Measurements from ENCODE around the gene HIPK3. TPM values are rescaled to one million over a fixed set of nuclear protein-coding genes. Genes with fewer than 3 reads are reported as not detected.

The HIPK3 gene
- total RNA-seq, 2 donors from 2014 or later, result 31.6 to 33.2 TPM

DNA sequence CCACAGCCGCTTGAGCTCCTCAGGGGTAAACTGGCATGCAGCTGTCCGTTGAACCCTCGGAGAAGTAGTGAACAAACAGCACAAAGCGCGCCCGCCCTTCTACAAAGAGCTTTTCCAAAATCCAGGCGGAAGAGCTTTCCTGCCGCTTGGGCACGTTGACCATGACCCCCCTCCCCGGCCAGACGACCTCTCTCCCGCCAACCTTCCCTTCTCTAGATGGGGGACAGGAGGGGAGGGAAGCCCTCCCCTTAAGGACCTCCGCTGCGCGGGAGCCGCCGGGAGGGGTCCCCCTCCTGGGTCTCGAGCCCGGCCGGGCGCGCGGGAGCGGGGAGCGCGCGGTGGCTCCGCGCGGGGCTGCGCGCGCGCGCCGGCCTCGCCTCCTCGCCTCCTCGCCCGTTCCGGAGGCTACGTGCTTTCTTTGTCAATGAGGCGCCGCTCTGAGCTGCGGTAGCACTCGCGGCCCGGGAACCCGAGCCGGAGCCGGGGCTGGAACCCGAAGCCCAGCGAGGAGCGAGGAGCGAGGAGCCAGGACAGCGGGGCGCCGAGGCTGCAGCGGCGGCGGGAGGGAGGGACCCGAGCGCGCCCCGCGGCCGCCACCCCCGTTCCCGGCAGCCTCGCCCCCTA is 118.6 kb downstream of the HIPK3 start, which contains the start of gene KIAA1549L:
Gene KIAA1549L (plus strand): TSS at position 421 of the 624 bp plus-strand sequence.
- H3K36me3 ChIP-seq (ENCODE audit: control insufficient read depth, insufficient read depth, low read length), result no peaks in the 10 kb centered on the region
- no peak within 1 kb of the TSS for H3K27ac Mint-ChIP-seq
- no peak for TF ChIP-seq CTCF (conservative IDR thresholded peaks at IDR 0.05)
- peaks cover 14% of the 10 kb centered on the region for H3K4me1 Mint-ChIP-seq
- no peak within 1 kb of the TSS for H3K27ac ChIP-seq (ENCODE audit: low read depth, low read length)
- no peaks in the 10 kb centered on the region for H3K9me3 ChIP-seq (ENCODE audit: control insufficient read depth, low read length)
- H3K9ac ChIP-seq (ENCODE audit: extremely low read depth, low read length, poor library complexity, severe bottlenecking), result no peak within 1 kb of the TSS
- peaks cover 41% of the 10 kb centered on the region for H3K27me3 ChIP-seq (ENCODE audit: control insufficient read depth, insufficient read depth, low read length, poor library complexity, severe bottlenecking)
- H3K4me1 ChIP-seq (ENCODE audit: control insufficient read depth, insufficient read depth, low read length), result peaks cover 12% of the 10 kb centered on the region
- DNase-seq, result peak; percentile 82
- H3K36me3 Mint-ChIP-seq (ENCODE audit: low read depth), result no peaks in the 10 kb centered on the region
- H3K9me3 Mint-ChIP-seq, result no peaks in the 10 kb centered on the region
- H3K27me3 Mint-ChIP-seq (ENCODE audit: insufficient read depth), result peaks cover 62% of the 10 kb centered on the region
- peak within 1 kb of the TSS; percentile 55 for H3K4me3 Mint-ChIP-seq
- H3K4me3 ChIP-seq (ENCODE audit: low read length), result peak within 1 kb of the TSS; percentile 73
- 3 to 36% methylated on average over 4 to 69 of the region's 70 CpGs for WGBS, 2 experiments (ENCODE audit: insufficient coverage in 1 of 2, insufficient read length in 1 of 2)

DNA sequence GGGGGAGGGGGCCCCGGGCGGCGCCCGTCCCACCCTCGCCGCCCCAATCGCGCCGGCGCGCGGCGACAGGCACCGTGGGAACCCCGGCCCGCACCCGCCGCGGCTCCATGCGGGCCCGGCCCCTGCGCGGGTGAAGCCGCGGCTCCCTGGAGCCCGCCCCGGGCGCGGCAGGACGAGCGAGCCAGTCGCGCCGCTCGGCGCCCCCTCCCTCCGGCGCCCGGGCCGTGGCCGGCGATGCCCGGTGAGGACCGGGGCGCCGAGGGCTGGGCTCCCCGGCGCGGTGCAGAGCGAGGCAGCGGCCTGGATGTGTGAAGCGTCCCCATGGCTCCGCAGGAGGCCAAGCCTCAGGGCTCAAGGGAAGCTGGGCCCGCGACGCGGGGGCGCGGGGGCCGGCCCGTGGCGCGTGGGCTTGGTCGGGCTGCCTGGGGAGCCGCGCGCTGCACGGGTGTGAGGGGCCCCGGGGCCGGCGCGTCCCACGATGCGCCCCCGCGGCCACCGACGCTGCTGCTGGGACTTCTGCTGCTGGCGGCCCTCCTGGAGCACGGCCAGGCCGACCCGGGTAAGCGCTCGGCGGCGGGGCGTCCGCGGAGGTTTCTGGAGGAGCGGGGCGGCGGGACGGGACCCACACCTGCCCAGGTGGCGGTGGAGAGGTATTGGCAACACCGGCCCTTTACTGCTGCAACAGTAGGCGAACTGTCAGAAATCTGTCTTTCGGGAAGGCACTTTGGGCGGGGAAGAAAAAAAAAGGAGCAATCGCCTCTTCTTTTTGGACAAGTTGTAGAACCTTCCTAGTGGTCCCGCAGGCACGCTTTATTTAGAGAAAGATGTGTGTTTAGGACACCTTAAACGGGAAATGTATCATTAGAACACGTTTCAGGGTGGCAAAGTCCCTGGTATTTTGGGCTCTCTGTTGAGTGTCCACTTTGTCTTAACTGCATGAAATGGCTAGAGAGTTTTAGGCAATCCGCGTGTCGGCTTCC is 119.4 kb downstream of the HIPK3 start:
- peak; percentile 80 for DNase-seq
- Mint-ChIP-seq H3K27me3 (ENCODE audit: insufficient read depth) (peaks cover 62% of the 10 kb centered on the region), H3K9me3 (no peaks in the 10 kb centered on the region), H3K27ac (no peak overlapping the region), H3K4me1 (peaks cover 10% of the 10 kb centered on the region), H3K4me3 (peak overlapping the region; percentile 55), H3K36me3 (ENCODE audit: low read depth) (no peaks in the 10 kb centered on the region)
- Histone ChIP-seq H3K4me1 (ENCODE audit: control insufficient read depth, insufficient read depth, low read length) (peaks cover 12% of the 10 kb centered on the region), H3K9me3 (ENCODE audit: control insufficient read depth, low read length) (no peaks in the 10 kb centered on the region), H3K9ac (ENCODE audit: extremely low read depth, low read length, poor library complexity, severe bottlenecking) (no peak overlapping the region), H3K27ac (ENCODE audit: low read depth, low read length) (no peak overlapping the region), H3K36me3 (ENCODE audit: control insufficient read depth, insufficient read depth, low read length) (no peaks in the 10 kb centered on the region), H3K4me3 (ENCODE audit: low read length) (peak overlapping the region; percentile 73), H3K27me3 (ENCODE audit: control insufficient read depth, insufficient read depth, low read length, poor library complexity, severe bottlenecking) (peaks cover 41% of the 10 kb centered on the region)
- peak; percentile 15 for TF ChIP-seq CTCF (conservative IDR thresholded peaks at IDR 0.05)
- WGBS, 2 experiments (ENCODE audit: insufficient coverage in 1 of 2, insufficient read length in 1 of 2), result 3 to 18% methylated on average over 27 to 106 of the region's 106 CpGs

DNA sequence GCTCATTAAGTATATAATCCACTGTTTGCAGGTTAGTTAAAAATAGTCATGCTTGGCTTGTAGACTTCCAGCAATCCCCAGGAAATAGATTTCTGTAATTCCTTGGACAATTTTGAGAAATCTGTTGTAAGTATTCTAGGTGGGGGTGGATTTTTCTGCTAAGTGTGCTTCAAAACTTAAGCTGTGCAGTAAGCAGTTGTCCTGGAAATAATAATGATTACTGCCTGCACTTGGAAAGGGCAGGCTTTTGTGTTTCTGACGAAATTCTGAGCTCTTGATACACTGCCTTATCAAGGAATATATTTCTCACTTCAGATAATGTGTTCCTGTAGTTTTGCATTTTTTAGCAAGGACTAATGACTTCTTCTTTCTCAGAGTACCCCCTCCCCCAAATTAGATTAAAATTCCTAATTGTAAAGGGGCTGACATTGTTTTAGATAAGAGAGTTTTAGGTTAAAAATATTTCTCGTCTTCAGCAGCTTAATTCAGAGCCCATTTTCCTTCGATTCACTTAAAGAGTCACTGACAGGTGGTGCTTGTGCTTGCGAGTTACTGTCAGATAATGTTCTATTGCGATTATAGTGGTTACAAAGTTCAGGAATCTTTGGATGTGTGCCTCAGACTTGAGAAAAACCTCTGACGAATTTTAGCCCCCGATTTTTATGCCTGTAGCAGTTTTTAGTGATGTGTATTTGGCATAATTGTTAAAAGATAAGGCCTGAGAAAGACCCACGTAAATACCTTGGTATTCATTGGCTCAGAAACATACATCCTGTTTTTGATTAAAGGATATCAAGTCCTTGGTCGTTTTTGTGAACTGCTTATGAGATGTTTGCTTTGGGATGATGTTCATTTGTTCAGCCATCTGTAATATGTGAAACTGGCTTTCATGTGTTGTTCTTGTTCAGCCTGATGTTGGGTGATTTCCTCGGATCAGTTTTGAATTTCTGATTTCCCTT is 120.5 kb downstream of the HIPK3 start:
- no peak for TF ChIP-seq CTCF (conservative IDR thresholded peaks at IDR 0.05)
- no peaks in the 10 kb centered on the region for H3K9me3 Mint-ChIP-seq
- DNase-seq, result no peak
- H3K27me3 ChIP-seq (ENCODE audit: control insufficient read depth, insufficient read depth, low read length, poor library complexity, severe bottlenecking), result peaks cover 41% of the 10 kb centered on the region
- peak overlapping the region; percentile 72 for H3K4me3 ChIP-seq (ENCODE audit: low read length)
- no peak overlapping the region for H3K27ac ChIP-seq (ENCODE audit: low read depth, low read length)
- H3K4me3 Mint-ChIP-seq, result peak overlapping the region; percentile 46
- peaks cover 60% of the 10 kb centered on the region for H3K27me3 Mint-ChIP-seq (ENCODE audit: insufficient read depth)
- peaks cover 5% of the 10 kb centered on the region for H3K4me1 ChIP-seq (ENCODE audit: control insufficient read depth, insufficient read depth, low read length)
- H3K4me1 Mint-ChIP-seq, result peaks cover 5% of the 10 kb centered on the region
- H3K9me3 ChIP-seq (ENCODE audit: control insufficient read depth, low read length), result no peaks in the 10 kb centered on the region
- no peaks in the 10 kb centered on the region for H3K36me3 ChIP-seq (ENCODE audit: control insufficient read depth, insufficient read depth, low read length)
- no peak overlapping the region for H3K9ac ChIP-seq (ENCODE audit: extremely low read depth, low read length, poor library complexity, severe bottlenecking)
- no peaks in the 10 kb centered on the region for H3K36me3 Mint-ChIP-seq (ENCODE audit: low read depth)
- no peak overlapping the region for H3K27ac Mint-ChIP-seq
- 77 to 87% methylated on average over 9 to 10 of the region's 10 CpGs for WGBS, 2 experiments (ENCODE audit: insufficient coverage in 1 of 2, insufficient read length in 1 of 2)
